A549 (cell line): ENCODE data around the gene THAP4. TPM values are rescaled to one million over a fixed set of nuclear protein-coding genes. Genes with fewer than 3 reads are reported as not detected.

Experiments
- ATAC-seq, 2 experiments: fragments of 200-7000 bp in 1 of 2; fragments of >200 bp in 1 of 2; cut with Nextera tagmentation in 1 of 2; cut with Tn5 transposase in 1 of 2; 3 replicates each; pipeline versions ENCODE4 v1.8.0 to v1.9.1; 2018 to 2020; ENCODE audit warnings: mild to moderate bottlenecking in 1 of 2, moderate library complexity in 1 of 2
- CTCF ChIA-PET: fragments of 300-600 bp; sonication (Branson Sonifier 250); formaldehyde crosslinking; extraction: SDS; loops from one replicate; lab custom pipeline; 2021; ENCODE audit warnings: antibody characterized with exemption, inconsistent platforms; lab: Yijun Ruan, JAX
- POLR2A ChIA-PET: fragments of 350-600 bp; formaldehyde crosslinking; extraction: SDS; loops from one replicate; lab custom pipeline; 2021; ENCODE audit warnings: antibody characterized with exemption, inconsistent platforms; lab: Yijun Ruan, JAX
- DNase-seq, 2 experiments: peaks; one replicate each; pipeline versions ENCODE4 v3.0.0 to v3.0.0-alpha.2; 2011 to 2016; ENCODE audit warnings: low read depth in 1 of 2, low spot score in 1 of 2
- FAIRE-seq: peaks from 2 replicates; lab custom pipeline; 2011; peaks lifted over from hg19 to GRCh38; lab: Jason Lieb, UNC
- H3K27ac ChIP-seq, 2 experiments: fragments of >200 bp; sonication (Bioruptor Twin); formaldehyde crosslinking; 3 replicates each; pipeline ENCODE4 v1.5.1; 2016 to 2017
- H3K4me1 ChIP-seq: fragments of >200 bp; sonication (Bioruptor Twin); formaldehyde crosslinking; 3 replicates; pipeline ENCODE4 v1.6.1; 2016
- H3K4me2 ChIP-seq: fragments of >200 bp; sonication (Bioruptor Twin); formaldehyde crosslinking; 3 replicates; pipeline ENCODE4 v1.6.1; 2016
- H3K4me3 ChIP-seq: fragments of >200 bp; sonication (Bioruptor Twin); formaldehyde crosslinking; 3 replicates; pipeline ENCODE4 v1.5.1; 2016
- H3K9me3 ChIP-seq: fragments of >200 bp; sonication (Bioruptor Twin); formaldehyde crosslinking; 3 replicates; pipeline ENCODE4 v1.6.1; 2016
- CBX8 ChIP-seq: fragments of 200-600 bp; sonication (generic); IDR thresholded peaks from 2 replicates; pipeline ENCODE4 v1.6.1; 2016
- CHD4 ChIP-seq: fragments of 200-600 bp; sonication (generic); IDR thresholded peaks from 2 replicates; pipeline ENCODE4 v1.6.1; 2016; ENCODE audit warnings: antibody characterized with exemption, mild to moderate bottlenecking, borderline replicate concordance
- EHMT2 ChIP-seq: fragments of 200-600 bp; sonication (generic); IDR thresholded peaks from 2 replicates; pipeline ENCODE4 v1.6.1; 2016; ENCODE audit warnings: antibody characterized with exemption, low read depth, mild to moderate bottlenecking, moderate library complexity
- EP300 ChIP-seq, 2 experiments: fragments of >200 bp; sonication (Bioruptor Twin); formaldehyde crosslinking; IDR thresholded peaks; 2 replicates in 1 of 2; 3 replicates in 1 of 2; pipeline ENCODE4 v1.6.1; 2016 to 2017
- HMGXB4 ChIP-seq: fragments of 250-450 bp; sonication (Bioruptor Pico); IDR thresholded peaks from 2 replicates; pipeline ENCODE4 v1.5.0; 2021; ENCODE audit warnings: mild to moderate bottlenecking, moderate library complexity, borderline replicate concordance
- HOXA7 ChIP-seq: fragments of 250-450 bp; sonication (Bioruptor Pico); IDR thresholded peaks from 2 replicates; pipeline ENCODE4 v1.5.0; 2020; ENCODE audit warnings: mild to moderate bottlenecking, moderate library complexity
- HOXB13 ChIP-seq: fragments of 250-450 bp; sonication (Bioruptor Pico); IDR thresholded peaks from 2 replicates; pipeline ENCODE4 v1.5.0; 2020; ENCODE audit warnings: low read depth, mild to moderate bottlenecking, moderate library complexity
- JUNB ChIP-seq: fragments of >200 bp; sonication (Bioruptor Twin); formaldehyde crosslinking; IDR thresholded peaks from 2 replicates; pipeline ENCODE4 v1.6.1; 2016
- KDM1A ChIP-seq: fragments of 200-600 bp; sonication (generic); IDR thresholded peaks from 2 replicates; pipeline ENCODE4 v1.6.1; 2016; ENCODE audit warnings: low read depth, mild to moderate bottlenecking
- KDM5A ChIP-seq: fragments of 200-600 bp; sonication (generic); IDR thresholded peaks from 2 replicates; pipeline ENCODE4 v1.6.1; 2016; ENCODE audit warnings: antibody characterized with exemption, mild to moderate bottlenecking
- MAFK ChIP-seq: fragments of 450-650 bp; IDR thresholded peaks from 2 replicates; pipeline ENCODE4 v1.6.1; 2014; ENCODE audit not compliant: partially characterized antibody
- MAX ChIP-seq: IDR thresholded peaks from 2 replicates; pipeline ENCODE4 v1.6.1; 2012
- MYC ChIP-seq: IDR thresholded peaks from 2 replicates; pipeline ENCODE4 v1.6.1; 2012; ENCODE audit warnings: mild to moderate bottlenecking, inconsistent platforms, low read length, improper control_type of control experiment, borderline replicate concordance
- PBX3 ChIP-seq: IDR thresholded peaks from 2 replicates; pipeline ENCODE4 v1.6.1; 2012
- PHF8 ChIP-seq: fragments of 200-600 bp; sonication (generic); IDR thresholded peaks from 2 replicates; pipeline ENCODE4 v1.6.1; 2016; ENCODE audit warnings: low read depth, mild to moderate bottlenecking, antibody characterized with exemption, moderate library complexity, borderline replicate concordance
- RCOR1 ChIP-seq: fragments of 150-350 bp; IDR thresholded peaks from 2 replicates; pipeline ENCODE4 v1.6.1; 2014; ENCODE audit warnings: antibody characterized with exemption, low read length, low read depth
- RNF2 ChIP-seq: fragments of 200-600 bp; sonication (generic); IDR thresholded peaks from 2 replicates; pipeline ENCODE4 v1.6.1; 2016; ENCODE audit warnings: low read depth, mild to moderate bottlenecking, antibody characterized with exemption, moderate library complexity, borderline replicate concordance
- TFCP2L1 ChIP-seq: fragments of 250-450 bp; sonication (Bioruptor Pico); IDR thresholded peaks from 2 replicates; pipeline ENCODE4 v1.5.0; 2021; ENCODE audit warnings: mild to moderate bottlenecking
- TP53 ChIP-seq: fragments of 250-450 bp; sonication (Bioruptor Pico); IDR thresholded peaks from 2 replicates; pipeline ENCODE4 v1.5.0; 2021; ENCODE audit warnings: mild to moderate bottlenecking, moderate library complexity
- USF2 ChIP-seq: fragments of 450-650 bp; IDR thresholded peaks from 2 replicates; pipeline ENCODE4 v1.6.1; 2014; ENCODE audit warnings: antibody characterized with exemption
- ZSCAN20 ChIP-seq: fragments of 250-450 bp; sonication (Bioruptor Pico); IDR thresholded peaks from 2 replicates; pipeline ENCODE4 v1.8.0; 2022; ENCODE audit warnings: mild to moderate bottlenecking, moderate library complexity
- WGBS: methylation state at CpG from one replicate; pipeline ENCODE4 v1.1.6; 2017; ENCODE audit errors: missing lambda C conversion rate; 5-methylcytosine and 5-hydroxymethylcytosine counted together
- polyA plus RNA-seq, 4 experiments: library from polyadenylated mRNA; depleted of rRNA in 3 of 4; stranded (reverse); fragments of >200 nt; fragmentation: RNase III in 1 of 4; extraction: RNeasy Plus Mini Kit Qiagen cat#74134 plus additional on column Dnase treatment in 1 of 4; gene quantifications; 2 replicates in 3 of 4; 3 replicates in 1 of 4; pipeline ENCODE4 v1.2.3, GENCODE V29; 2011 to 2017

THAP4 gene
- polyA plus RNA-seq, 2 of the 4 experiments (the other 2 are of a cell fraction): 36.1 to 51.0 TPM

- CTCF ChIA-PET: no interaction called here
- POLR2A ChIA-PET: no interaction called here
- TF ChIP-seq KDM1A (no peak), PHF8 (no peak)
- no peak for ATAC-seq
- Histone ChIP-seq H3K4me3 (no peak overlapping the region), H3K9me3 (peaks cover 14% of the 10 kb centered on the region), H3K4me2 (no peak overlapping the region), H3K4me1 (peaks cover 12% of the 10 kb centered on the region), H3K27ac (no peak overlapping the region)
- no peak for FAIRE-seq
- no peak for DNase-seq
Observed at GRCh38 chr2:241556746-241557145, 80.2 kb downstream of the THAP4 start.

- Histone ChIP-seq H3K4me3 (no peak overlapping the region), H3K4me1 (peaks cover 10% of the 10 kb centered on the region), H3K4me2 (no peak overlapping the region), H3K9me3 (peaks cover 14% of the 10 kb centered on the region), H3K27ac (no peak overlapping the region)
- 47% methylated on average over 3 of the region's 3 CpGs for WGBS
- POLR2A ChIA-PET: no interaction called here
- DNase-seq: no peak
- no peak for FAIRE-seq
- CTCF ChIA-PET: interaction anchor here (1.7 kb wide), 1 partner anchor 39 kb away, joined by 4 read pairs; no protein-coding TSS in a partner anchor
- ATAC-seq: no peak
- TF ChIP-seq RNF2 (no peak), TP53 (CRISPR knock-in tag) (no peak), MAFK (no peak)
- TF ChIP-seq, all 56 proteins: peak for 0
Observed at GRCh38 chr2:241555711-241556110, 81.2 kb downstream of the THAP4 start.

GRCh38 chr2:241554610-241555322 is 82.2 kb downstream of the THAP4 start:
- Histone ChIP-seq H3K9me3 (peaks cover 14% of the 10 kb centered on the region), H3K4me2 (no peak overlapping the region), H3K4me3 (no peak overlapping the region), H3K4me1 (peaks cover 5% of the 10 kb centered on the region), H3K27ac (no peak overlapping the region)
- CTCF ChIA-PET: interaction anchor here (0.8 to 1.7 kb wide), 2 partner anchors 40 to 336 kb away, joined by 3 to 4 read pairs; no protein-coding TSS in a partner anchor
- WGBS: 56% methylated on average over 7 of the region's 7 CpGs
- ATAC-seq: no peak
- TF ChIP-seq HOXB13 (no peak), TFCP2L1 (no peak), RCOR1 (no peak), ZSCAN20 (no peak), MAX (no peak), PBX3 (no peak), CHD4 (no peak), USF2 (no peak), HMGXB4 (no peak), KDM5A (no peak), EHMT2 (no peak), CBX8 (no peak), EP300 (IDR thresholded peaks at IDR 0.05) (no peak), JUNB (no peak), MYC (no peak), HOXA7 (CRISPR knock-in tag) (no peak)
- DNase-seq: no peak
- no peak for FAIRE-seq
- POLR2A ChIA-PET: no interaction called here
